ENCODE measurements around the gene LRP4. TPM values are rescaled to one million over a fixed set of nuclear protein-coding genes. Genes with fewer than 3 reads are reported as not detected.

The LRP4 gene
- total and polyA plus RNA-seq, 2 of the 13 experiments (the other 11 are each of a cell fraction or from before 2014, with no cell fraction given): 4.7 to 13.3 TPM

DNA sequence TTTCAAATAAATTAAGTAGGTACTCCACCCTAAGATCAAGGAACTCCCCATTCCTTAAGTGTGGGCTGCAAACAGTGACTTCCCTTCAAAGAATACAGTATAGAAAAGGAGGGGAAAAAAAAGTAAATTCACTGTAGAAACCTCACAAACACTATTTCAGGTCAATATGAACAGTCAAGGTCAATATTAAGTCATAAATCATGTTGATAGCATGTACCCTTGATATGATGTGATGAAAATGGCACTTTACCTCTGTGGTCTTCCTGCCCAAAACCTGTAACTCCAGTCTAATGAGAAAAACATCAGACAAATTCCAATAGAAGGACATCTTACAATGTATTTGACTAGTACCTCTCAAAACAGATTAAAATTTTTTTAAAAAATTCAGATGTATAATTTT lies 80.5 kb downstream of the LRP4 start:
- DNase-seq (ENCODE audit: low spot score): no peak
- Histone ChIP-seq H3K4me3 (replicated peaks in 1 of 3; ENCODE audit: insufficient read depth in 1 of 3, low read depth in 2 of 3, low read length in 3 of 3) (no peak overlapping the region), H3K9me3 (ENCODE audit: low read length) (no peaks in the 10 kb centered on the region), H3K27ac (ENCODE audit: extremely low read length, insufficient read depth, low read length) (no peak overlapping the region), H4K20me1 (ENCODE audit: insufficient read depth, low read length) (no peaks in the 10 kb centered on the region; the same call in 1 of the 2 replicates), H3K27me3 (ENCODE audit: control insufficient read depth in 1 of 2, insufficient read depth in 2 of 2, low read length in 2 of 2) (no peaks in the 10 kb centered on the region), H3K4me1 (ENCODE audit: insufficient read depth, low read length) (peaks cover 5% of the 10 kb centered on the region; the same call in 1 of the 2 replicates), H3K4me2 (ENCODE audit: low read depth, low read length) (no peak overlapping the region), H3K79me2 (ENCODE audit: insufficient read depth, low read length) (peaks cover 95% of the 10 kb centered on the region), H3K9ac (ENCODE audit: insufficient read depth, low read depth, low read length) (no peak overlapping the region), H3K36me3 (replicated peaks in 1 of 2; ENCODE audit: control insufficient read depth in 1 of 2, insufficient read depth in 2 of 2, low read length in 2 of 2) (peaks cover 0 to 18% of the 10 kb centered on the region in 2 experiments; a peak in 2 of 5 replicates), H2AFZ (ENCODE audit: low read length) (no peak overlapping the region)
- no peak for FAIRE-seq
- in situ Hi-C loops (cut with HindIII; ENCODE audit: extremely low pct_ligation_motif_present, low pct_unique_long_range_greater_than_20kb): no loop called here
- ChIA-PET CTCF (ENCODE audit: low intra/inter-chr PET ratio, low total read pairs) (no interaction called here), POLR2A (no interaction called here)
- no peak for ATAC-seq
- intact Hi-C loops (cut with micrococcal nuclease; ENCODE audit: unreplicated experiment): no loop called here
- BruUV-seq (replicated peaks): no TSS peak
- TF ChIP-seq DBP (CRISPR knock-in tag; IDR thresholded peaks at IDR 0.05; ENCODE audit: not compliant biosample characterization) (no peak), POLR2AphosphoS5 (IDR thresholded peaks at IDR 0.05; ENCODE audit: low read depth, low read length) (no peak), ZNF543 (CRISPR knock-in tag; IDR thresholded peaks at IDR 0.05) (no peak), ZNF768 (CRISPR knock-in tag; IDR thresholded peaks at IDR 0.05) (no peak), FIP1L1 (IDR thresholded peaks at IDR 0.05; ENCODE audit: borderline replicate concordance, insufficient read depth, low read depth, low read length) (no peak), CC2D1A (CRISPR knock-in tag; IDR thresholded peaks at IDR 0.05) (no peak)

DNA sequence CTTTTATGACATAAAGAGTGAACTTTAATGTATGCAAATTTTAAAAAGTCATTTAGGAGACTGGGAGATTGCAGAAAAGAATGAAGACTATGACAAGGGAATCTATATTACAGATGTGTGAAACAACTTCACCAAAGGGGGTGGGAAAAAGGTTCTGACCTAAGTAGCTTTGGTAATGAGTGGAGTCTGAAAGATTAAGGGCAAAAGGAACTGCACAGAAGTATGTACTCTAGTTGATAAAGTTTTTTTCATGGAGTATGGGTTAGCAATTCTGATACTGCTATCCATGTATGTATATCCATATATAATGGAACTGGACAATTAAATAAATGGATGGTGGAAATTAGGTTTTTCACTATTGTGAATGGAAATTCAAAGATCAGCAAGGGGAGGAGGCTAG lies 81.5 kb downstream of the LRP4 start:
- Histone ChIP-seq H3K9me3 (ENCODE audit: low read length) (no peaks in the 10 kb centered on the region), H2AFZ (ENCODE audit: low read length) (no peak overlapping the region), H3K9ac (ENCODE audit: insufficient read depth, low read depth, low read length) (no peak overlapping the region), H3K4me2 (ENCODE audit: low read depth, low read length) (no peak overlapping the region), H3K27me3 (ENCODE audit: control insufficient read depth in 1 of 2, insufficient read depth in 2 of 2, low read length in 2 of 2) (no peaks in the 10 kb centered on the region), H3K36me3 (replicated peaks in 1 of 2; ENCODE audit: control insufficient read depth in 1 of 2, insufficient read depth in 2 of 2, low read length in 2 of 2) (peaks cover 0 to 11% of the 10 kb centered on the region in 2 experiments; a peak in 2 of 5 replicates), H3K4me3 (replicated peaks in 1 of 3; ENCODE audit: insufficient read depth in 1 of 3, low read depth in 2 of 3, low read length in 3 of 3) (no peak overlapping the region), H3K27ac (ENCODE audit: extremely low read length, insufficient read depth, low read length) (no peak overlapping the region), H3K79me2 (ENCODE audit: insufficient read depth, low read length) (peaks cover 97% of the 10 kb centered on the region), H4K20me1 (ENCODE audit: insufficient read depth, low read length) (no peaks in the 10 kb centered on the region; the same call in 1 of the 2 replicates), H3K4me1 (ENCODE audit: insufficient read depth, low read length) (peaks cover 5% of the 10 kb centered on the region; the same call in 1 of the 2 replicates)
- DNase-seq (ENCODE audit: low spot score) (no peak), ATAC-seq (no peak), FAIRE-seq (no peak)
- POLR2A ChIA-PET: no interaction called here
- BruUV-seq (replicated peaks): no TSS peak
- intact Hi-C loops (cut with micrococcal nuclease; ENCODE audit: unreplicated experiment) (no loop called here), in situ Hi-C loops (cut with HindIII; ENCODE audit: extremely low pct_ligation_motif_present, low pct_unique_long_range_greater_than_20kb) (no loop called here)
- CTCF ChIA-PET (ENCODE audit: low intra/inter-chr PET ratio, low total read pairs): no interaction called here
- TF ChIP-seq PAX8 (CRISPR knock-in tag; IDR thresholded peaks at IDR 0.05; ENCODE audit: borderline replicate concordance) (no peak), SNAPC2 (CRISPR knock-in tag; IDR thresholded peaks at IDR 0.05) (no peak), MBD4 (IDR thresholded peaks at IDR 0.05; ENCODE audit: borderline replicate concordance, low read length) (no peak), POGZ (CRISPR knock-in tag; IDR thresholded peaks at IDR 0.05) (no peak), ZFP36 (IDR thresholded peaks at IDR 0.05; ENCODE audit: borderline replicate concordance, low read depth, low read length, partially characterized antibody) (no peak), PCBP2 (optimal IDR thresholded peaks at IDR 0.05; ENCODE audit: low read depth, low read length, poor library complexity, severe bottlenecking) (no peak), GPN1 (CRISPR knock-in tag; IDR thresholded peaks at IDR 0.05; ENCODE audit: borderline replicate concordance) (no peak)
- TF ChIP-seq, protein P1, sequence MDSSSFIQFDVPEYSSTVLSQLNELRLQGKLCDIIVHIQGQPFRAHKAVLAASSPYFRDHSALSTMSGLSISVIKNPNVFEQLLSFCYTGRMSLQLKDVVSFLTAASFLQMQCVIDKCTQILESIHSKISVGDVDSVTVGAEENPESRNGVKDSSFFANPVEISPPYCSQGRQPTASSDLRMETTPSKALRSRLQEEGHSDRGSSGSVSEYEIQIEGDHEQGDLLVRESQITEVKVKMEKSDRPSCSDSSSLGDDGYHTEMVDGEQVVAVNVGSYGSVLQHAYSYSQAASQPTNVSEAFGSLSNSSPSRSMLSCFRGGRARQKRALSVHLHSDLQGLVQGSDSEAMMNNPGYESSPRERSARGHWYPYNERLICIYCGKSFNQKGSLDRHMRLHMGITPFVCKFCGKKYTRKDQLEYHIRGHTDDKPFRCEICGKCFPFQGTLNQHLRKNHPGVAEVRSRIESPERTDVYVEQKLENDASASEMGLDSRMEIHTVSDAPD (CRISPR knock-in tag; IDR thresholded peaks at IDR 0.05): no peak
- TF ChIP-seq, protein P2, sequence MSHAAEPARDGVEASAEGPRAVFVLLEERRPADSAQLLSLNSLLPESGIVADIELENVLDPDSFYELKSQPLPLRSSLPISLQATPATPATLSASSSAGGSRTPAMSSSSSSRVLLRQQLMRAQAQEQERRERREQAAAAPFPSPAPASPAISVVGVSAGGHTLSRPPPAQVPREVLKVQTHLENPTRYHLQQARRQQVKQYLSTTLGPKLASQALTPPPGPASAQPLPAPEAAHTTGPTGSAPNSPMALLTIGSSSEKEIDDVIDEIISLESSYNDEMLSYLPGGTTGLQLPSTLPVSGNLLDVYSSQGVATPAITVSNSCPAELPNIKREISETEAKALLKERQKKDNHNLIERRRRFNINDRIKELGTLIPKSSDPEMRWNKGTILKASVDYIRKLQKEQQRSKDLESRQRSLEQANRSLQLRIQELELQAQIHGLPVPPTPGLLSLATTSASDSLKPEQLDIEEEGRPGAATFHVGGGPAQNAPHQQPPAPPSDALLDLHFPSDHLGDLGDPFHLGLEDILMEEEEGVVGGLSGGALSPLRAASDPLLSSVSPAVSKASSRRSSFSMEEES (CRISPR knock-in tag; IDR thresholded peaks at IDR 0.05): no peak
- TF ChIP-seq, protein P3, sequence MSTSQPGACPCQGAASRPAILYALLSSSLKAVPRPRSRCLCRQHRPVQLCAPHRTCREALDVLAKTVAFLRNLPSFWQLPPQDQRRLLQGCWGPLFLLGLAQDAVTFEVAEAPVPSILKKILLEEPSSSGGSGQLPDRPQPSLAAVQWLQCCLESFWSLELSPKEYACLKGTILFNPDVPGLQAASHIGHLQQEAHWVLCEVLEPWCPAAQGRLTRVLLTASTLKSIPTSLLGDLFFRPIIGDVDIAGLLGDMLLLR (CRISPR knock-in tag; IDR thresholded peaks at IDR 0.05): no peak

Data from HepG2 (cell line).